ENCODE data around the gene SLC8A1.

DNA sequence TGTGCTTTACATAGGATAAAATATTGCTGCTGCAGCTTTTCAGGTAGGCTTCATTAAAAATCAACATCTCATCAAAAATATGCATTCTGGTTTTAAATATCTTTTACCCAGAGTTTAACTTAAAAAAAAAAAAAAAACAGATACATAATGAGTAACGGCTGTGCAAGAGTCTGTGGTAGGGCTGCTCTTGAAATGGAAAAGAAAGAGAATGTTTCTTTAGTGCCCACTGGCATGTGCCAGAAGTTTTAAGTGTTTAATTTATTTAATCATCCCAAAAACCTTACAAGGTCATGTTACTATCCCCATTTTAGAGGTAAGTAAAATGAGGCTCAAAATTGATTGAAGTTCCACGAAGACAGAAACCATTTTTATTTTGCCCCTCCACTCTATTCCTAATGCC lies 92.1 kb downstream of the SLC8A1 start:
- TF ChIP-seq, protein P1, sequence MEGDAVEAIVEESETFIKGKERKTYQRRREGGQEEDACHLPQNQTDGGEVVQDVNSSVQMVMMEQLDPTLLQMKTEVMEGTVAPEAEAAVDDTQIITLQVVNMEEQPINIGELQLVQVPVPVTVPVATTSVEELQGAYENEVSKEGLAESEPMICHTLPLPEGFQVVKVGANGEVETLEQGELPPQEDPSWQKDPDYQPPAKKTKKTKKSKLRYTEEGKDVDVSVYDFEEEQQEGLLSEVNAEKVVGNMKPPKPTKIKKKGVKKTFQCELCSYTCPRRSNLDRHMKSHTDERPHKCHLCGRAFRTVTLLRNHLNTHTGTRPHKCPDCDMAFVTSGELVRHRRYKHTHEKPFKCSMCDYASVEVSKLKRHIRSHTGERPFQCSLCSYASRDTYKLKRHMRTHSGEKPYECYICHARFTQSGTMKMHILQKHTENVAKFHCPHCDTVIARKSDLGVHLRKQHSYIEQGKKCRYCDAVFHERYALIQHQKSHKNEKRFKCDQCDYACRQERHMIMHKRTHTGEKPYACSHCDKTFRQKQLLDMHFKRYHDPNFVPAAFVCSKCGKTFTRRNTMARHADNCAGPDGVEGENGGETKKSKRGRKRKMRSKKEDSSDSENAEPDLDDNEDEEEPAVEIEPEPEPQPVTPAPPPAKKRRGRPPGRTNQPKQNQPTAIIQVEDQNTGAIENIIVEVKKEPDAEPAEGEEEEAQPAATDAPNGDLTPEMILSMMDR (IDR thresholded peaks at IDR 0.05; ENCODE audit: insufficient read depth, low read length): no peak
- no peak for TF ChIP-seq POLR2AphosphoS5 (IDR thresholded peaks at IDR 0.05; ENCODE audit: low read depth)
- TF ChIP-seq, protein P2, sequence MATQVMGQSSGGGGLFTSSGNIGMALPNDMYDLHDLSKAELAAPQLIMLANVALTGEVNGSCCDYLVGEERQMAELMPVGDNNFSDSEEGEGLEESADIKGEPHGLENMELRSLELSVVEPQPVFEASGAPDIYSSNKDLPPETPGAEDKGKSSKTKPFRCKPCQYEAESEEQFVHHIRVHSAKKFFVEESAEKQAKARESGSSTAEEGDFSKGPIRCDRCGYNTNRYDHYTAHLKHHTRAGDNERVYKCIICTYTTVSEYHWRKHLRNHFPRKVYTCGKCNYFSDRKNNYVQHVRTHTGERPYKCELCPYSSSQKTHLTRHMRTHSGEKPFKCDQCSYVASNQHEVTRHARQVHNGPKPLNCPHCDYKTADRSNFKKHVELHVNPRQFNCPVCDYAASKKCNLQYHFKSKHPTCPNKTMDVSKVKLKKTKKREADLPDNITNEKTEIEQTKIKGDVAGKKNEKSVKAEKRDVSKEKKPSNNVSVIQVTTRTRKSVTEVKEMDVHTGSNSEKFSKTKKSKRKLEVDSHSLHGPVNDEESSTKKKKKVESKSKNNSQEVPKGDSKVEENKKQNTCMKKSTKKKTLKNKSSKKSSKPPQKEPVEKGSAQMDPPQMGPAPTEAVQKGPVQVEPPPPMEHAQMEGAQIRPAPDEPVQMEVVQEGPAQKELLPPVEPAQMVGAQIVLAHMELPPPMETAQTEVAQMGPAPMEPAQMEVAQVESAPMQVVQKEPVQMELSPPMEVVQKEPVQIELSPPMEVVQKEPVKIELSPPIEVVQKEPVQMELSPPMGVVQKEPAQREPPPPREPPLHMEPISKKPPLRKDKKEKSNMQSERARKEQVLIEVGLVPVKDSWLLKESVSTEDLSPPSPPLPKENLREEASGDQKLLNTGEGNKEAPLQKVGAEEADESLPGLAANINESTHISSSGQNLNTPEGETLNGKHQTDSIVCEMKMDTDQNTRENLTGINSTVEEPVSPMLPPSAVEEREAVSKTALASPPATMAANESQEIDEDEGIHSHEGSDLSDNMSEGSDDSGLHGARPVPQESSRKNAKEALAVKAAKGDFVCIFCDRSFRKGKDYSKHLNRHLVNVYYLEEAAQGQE (IDR thresholded peaks at IDR 0.05; ENCODE audit: insufficient replicate concordance, low read depth): no peak

Measured in HL-60 (cell line).